GM12801 (cell line): ENCODE results near the gene VPS72.

ENCODE experiments used
- CTCF ChIP-seq: IDR thresholded peaks from one replicate; pipeline ENCODE4 v1.5.1; 2011; ENCODE audit warnings: control low read depth; ENCODE audit not compliant: insufficient read length; ENCODE audit errors: extremely low read depth

VPS72 gene

GRCh38 chr1:151135433-151136385, 54.3 kb downstream of the VPS72 start:
- no peak for TF ChIP-seq CTCF

- TF ChIP-seq CTCF: no peak
Measured at GRCh38 chr1:151134991-151135390, 55.0 kb downstream of the VPS72 start.

GRCh38 chr1:151134396-151134795, 55.6 kb downstream of the VPS72 start:
- no peak for TF ChIP-seq CTCF

GRCh38 chr1:151133018-151133806, 56.8 kb downstream of the VPS72 start:
- no peak for TF ChIP-seq CTCF

GRCh38 chr1:151132335-151133017, 57.5 kb downstream of the VPS72 start:
- TF ChIP-seq CTCF: no peak

GRCh38 chr1:151131701-151132334, 58.2 kb downstream of the VPS72 start:
- TF ChIP-seq CTCF: no peak

- TF ChIP-seq CTCF: no peak
Measured at GRCh38 chr1:151130987-151131586, 58.9 kb downstream of the VPS72 start.
